Activated CD8-positive, alpha-beta memory T cell treated with anti-CD3 and anti-CD28 coated beads for 36 hours (primary cell): Measurements from ENCODE around the gene FCHO2. TPM values are rescaled to one million over a fixed set of nuclear protein-coding genes. Genes with fewer than 3 reads are reported as not detected.

Experiments
- CTCF ChIA-PET: fragments of 350-600 bp; sonication (Branson Sonifier 250); formaldehyde crosslinking; loops from one replicate; lab custom pipeline; 2021; ENCODE audit warnings: antibody characterized with exemption; lab: Charles Lee
- POLR2A ChIA-PET: fragments of 350-600 bp; sonication (Branson Sonifier 250); formaldehyde crosslinking; loops from one replicate; lab custom pipeline; 2021; ENCODE audit warnings: antibody characterized with exemption; lab: Charles Lee
- total RNA-seq, 2 experiments: library from RNA; stranded (reverse); gene quantifications; one replicate each; pipeline ENCODE4 v1.2.3, GENCODE V29; 2021

FCHO2 gene
- total RNA-seq, 2 experiments from 2014 or later, result 2.6 to 2.8 TPM

- CTCF ChIA-PET, result no interaction called here
- POLR2A ChIA-PET, result no interaction called here
Measured at GRCh38 chr5:73094415-73094814, 138.6 kb downstream of the FCHO2 start.

- POLR2A ChIA-PET, result no interaction called here
- CTCF ChIA-PET, result interaction anchor here (0.7 kb wide), 1 partner anchor 185 kb away, joined by 3 read pairs; no protein-coding TSS in a partner anchor
Measured at GRCh38 chr5:73095564-73096238, 139.9 kb downstream of the FCHO2 start.

GRCh38 chr5:73096239-73096575 lies 140.4 kb downstream of the FCHO2 start:
- ChIA-PET CTCF (interaction anchor here (0.7 kb wide), 1 partner anchor 186 kb away, joined by 3 read pairs; no protein-coding TSS in a partner anchor), POLR2A (no interaction called here)

- ChIA-PET CTCF (no interaction called here), POLR2A (no interaction called here)
Measured at GRCh38 chr5:73097740-73098139, 141.9 kb downstream of the FCHO2 start.

- CTCF ChIA-PET, result no interaction called here
- POLR2A ChIA-PET, result no interaction called here
Measured at GRCh38 chr5:73100109-73100508, 144.3 kb downstream of the FCHO2 start.

GRCh38 chr5:73103870-73104299 lies 148.0 kb downstream of the FCHO2 start:
- ChIA-PET POLR2A (no interaction called here), CTCF (no interaction called here)

- ChIA-PET CTCF (no interaction called here), POLR2A (no interaction called here)
Measured at GRCh38 chr5:73104326-73104725, 148.5 kb downstream of the FCHO2 start.

- ChIA-PET CTCF (no interaction called here), POLR2A (no interaction called here)
Measured at GRCh38 chr5:73106335-73106734, 150.5 kb downstream of the FCHO2 start.

GRCh38 chr5:73110190-73110589 lies 154.3 kb downstream of the FCHO2 start:
- ChIA-PET CTCF (no interaction called here), POLR2A (no interaction called here)

- POLR2A ChIA-PET, result no interaction called here
- CTCF ChIA-PET, result no interaction called here
Measured at GRCh38 chr5:73111536-73111935, 155.7 kb downstream of the FCHO2 start.

GRCh38 chr5:73112359-73112758 lies 156.5 kb downstream of the FCHO2 start:
- ChIA-PET CTCF (no interaction called here), POLR2A (no interaction called here)

- ChIA-PET POLR2A (no interaction called here), CTCF (no interaction called here)
Measured at GRCh38 chr5:73114044-73114688, 158.3 kb downstream of the FCHO2 start.

- CTCF ChIA-PET, result no interaction called here
- POLR2A ChIA-PET, result no interaction called here
Measured at GRCh38 chr5:73115399-73116051, 159.7 kb downstream of the FCHO2 start.

- ChIA-PET CTCF (no interaction called here), POLR2A (interaction anchor here (0.9 kb wide), 1 partner anchor 44 kb away, joined by 3 read pairs; no protein-coding TSS in a partner anchor)
Measured at GRCh38 chr5:73116506-73116905, 160.7 kb downstream of the FCHO2 start.

GRCh38 chr5:73117088-73117740 lies 161.4 kb downstream of the FCHO2 start:
- ChIA-PET POLR2A (interaction anchor here (0.9 kb wide), 1 partner anchor 44 kb away, joined by 3 read pairs; no protein-coding TSS in a partner anchor), CTCF (no interaction called here)

GRCh38 chr5:73118391-73118973 lies 162.6 kb downstream of the FCHO2 start:
- POLR2A ChIA-PET, result no interaction called here
- CTCF ChIA-PET, result no interaction called here

GRCh38 chr5:73119451-73120157 lies 163.8 kb downstream of the FCHO2 start:
- CTCF ChIA-PET, result no interaction called here
- POLR2A ChIA-PET, result no interaction called here

GRCh38 chr5:73120222-73121118 lies 164.6 kb downstream of the FCHO2 start, which contains the start of gene TMEM171:
TMEM171 (plus strand) TSS chr5:73120575; CDS start chr5:73123374, 2,799 bp downstream.
- POLR2A ChIA-PET, result no interaction called here
- CTCF ChIA-PET, result no interaction called here
